HG02642 (cell line): ENCODE data around the gene KCNQ1.

ENCODE experiments used
- ATAC-seq: cut with Tn5 transposase; IDR thresholded peaks from one replicate; pipeline ENCODE4 v1.9.1; 2021; ENCODE audit warnings: mild to moderate bottlenecking; ENCODE audit not compliant: unreplicated experiment, poor library complexity

Gene KCNQ1

GRCh38 chr11:2563213-2564007, 118.6 kb downstream of the KCNQ1 start:
- ATAC-seq: no peak

- ATAC-seq: no peak
These were observed 119.3 kb downstream of the KCNQ1 start for GRCh38 chr11:2564008-2564530.

DNA sequence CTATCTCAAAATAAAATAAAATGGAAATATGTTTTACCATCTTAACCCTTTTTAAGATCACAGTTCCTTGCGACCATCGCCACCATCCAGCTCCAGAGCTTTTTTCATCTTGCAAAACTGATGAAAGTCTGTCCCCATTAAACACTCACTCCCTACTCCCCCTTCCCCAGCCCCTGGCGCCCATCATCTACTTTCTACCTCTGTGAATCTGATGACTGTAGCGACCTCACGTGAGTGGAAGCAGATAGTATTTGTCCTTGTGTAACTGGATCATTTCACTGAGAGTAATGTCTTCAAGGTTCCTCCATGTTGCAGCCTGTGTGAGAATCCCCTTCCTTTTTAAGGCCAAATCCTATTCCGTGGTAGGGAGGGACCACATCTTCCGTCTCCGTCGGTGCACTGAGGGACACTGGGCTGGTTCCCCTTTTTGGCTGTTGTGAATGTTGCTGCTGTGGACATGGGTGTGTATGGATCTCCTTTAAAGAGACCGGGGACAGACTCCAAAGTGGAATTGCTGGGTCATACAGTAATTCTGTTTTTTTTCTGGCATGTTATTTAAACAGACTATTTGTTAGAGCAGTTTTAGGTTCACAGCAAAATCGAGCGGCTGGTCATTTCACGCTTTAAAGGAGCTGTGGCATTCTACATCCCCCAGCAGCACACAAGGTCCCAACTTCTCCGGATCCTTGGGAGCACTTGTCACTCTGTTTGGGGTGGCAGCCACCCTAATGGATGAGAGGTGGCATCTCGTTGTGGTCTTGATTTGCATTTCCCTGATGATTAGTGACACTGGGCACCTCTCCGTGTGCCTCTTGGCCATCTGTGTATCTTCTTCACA, 120.0 kb downstream of the KCNQ1 start:
- ATAC-seq: no peak

DNA sequence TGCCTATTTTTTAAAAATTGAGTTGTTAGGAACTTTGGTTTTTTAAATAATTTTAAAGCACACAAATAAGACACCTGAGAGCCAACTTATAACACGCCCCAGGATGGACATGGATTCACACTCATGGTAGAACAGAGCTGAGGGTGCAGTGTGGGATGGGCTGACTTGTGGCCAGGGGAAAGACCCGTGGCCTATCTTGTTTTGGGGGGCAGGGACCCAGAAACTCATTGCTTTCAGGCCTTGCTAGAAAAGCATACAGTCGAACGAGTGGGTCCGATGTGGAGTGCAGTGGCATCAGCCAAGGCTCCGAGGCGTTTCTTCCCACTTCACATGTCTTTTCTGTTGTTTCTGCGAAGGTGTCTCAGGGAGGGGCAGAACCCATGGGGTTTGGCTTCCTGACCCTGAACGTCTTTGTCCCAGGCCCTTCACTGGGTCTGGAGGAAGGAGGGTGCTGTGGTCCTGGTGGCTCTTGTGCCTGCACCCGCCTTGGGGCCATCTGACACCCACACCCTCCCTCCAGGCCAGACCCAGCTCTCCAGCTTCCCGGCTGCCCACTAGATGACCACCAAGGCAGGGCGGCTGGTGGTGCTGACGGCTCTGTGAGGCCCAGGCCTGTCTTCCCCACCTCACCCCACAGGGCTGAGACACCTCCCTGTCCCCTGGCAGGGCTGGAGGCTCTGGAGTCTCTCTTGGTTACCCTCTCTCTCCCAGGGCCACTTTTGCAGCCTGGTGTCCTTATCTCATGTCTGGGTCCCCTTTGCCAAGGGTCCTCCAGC, 120.8 kb downstream of the KCNQ1 start:
- no peak for ATAC-seq

- ATAC-seq: no peak
These were observed 121.6 kb downstream of the KCNQ1 start for GRCh38 chr11:2566223-2567025.

- no peak for ATAC-seq
These were observed 122.3 kb downstream of the KCNQ1 start for GRCh38 chr11:2567026-2567671.

DNA sequence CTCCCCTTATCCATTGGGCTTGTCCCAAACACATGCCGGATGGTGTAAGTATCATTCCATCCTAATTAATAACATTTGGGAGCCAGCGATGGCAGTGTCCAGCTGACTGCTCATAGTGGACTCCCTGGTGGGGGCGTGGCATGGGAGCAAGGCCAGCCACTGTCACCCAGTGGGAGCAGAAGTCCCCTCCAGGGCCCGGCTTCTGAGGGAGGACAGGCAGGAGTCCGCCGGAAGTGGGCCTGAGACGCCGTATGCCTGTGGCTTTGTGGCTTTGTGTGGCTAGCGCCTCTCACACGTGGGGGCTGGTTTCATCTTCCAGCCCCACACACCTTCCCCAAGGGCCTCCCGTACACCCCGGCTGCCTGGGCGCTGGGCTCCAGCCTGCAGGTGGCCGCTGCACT, 124.5 kb downstream of the KCNQ1 start:
- ATAC-seq: no peak

- no peak for ATAC-seq
These were observed 125.0 kb downstream of the KCNQ1 start for GRCh38 chr11:2569731-2570210.

DNA sequence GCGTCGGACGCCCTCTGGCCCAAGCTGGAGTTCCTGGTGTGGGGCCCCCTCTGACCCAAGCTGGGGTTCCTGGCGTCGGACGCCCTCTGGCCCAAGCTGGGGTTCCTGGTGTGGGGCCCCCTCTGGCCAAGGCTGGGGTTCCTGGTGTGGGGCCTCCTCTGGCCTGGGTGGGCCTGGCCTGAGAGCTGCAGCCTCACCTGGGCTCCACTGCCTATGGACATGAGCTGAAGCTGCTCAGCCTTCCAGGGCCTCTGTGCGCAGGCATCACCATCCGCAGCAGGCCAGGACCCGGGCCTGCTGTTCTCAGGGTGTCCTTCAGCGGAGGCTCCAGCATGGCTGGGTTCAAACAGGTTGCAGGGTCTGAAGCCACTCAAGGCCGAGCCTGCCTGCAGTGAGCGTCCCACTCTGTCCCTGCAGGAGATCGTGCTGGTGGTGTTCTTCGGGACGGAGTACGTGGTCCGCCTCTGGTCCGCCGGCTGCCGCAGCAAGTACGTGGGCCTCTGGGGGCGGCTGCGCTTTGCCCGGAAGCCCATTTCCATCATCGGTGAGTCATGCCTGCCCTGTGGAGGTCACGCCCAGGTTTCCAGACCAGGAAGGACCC, 125.5 kb downstream of the KCNQ1 start:
- ATAC-seq: no peak

GRCh38 chr11:2570841-2571597, 126.2 kb downstream of the KCNQ1 start:
- ATAC-seq: no peak

GRCh38 chr11:2571598-2572281, 126.9 kb downstream of the KCNQ1 start:
- ATAC-seq: no peak

DNA sequence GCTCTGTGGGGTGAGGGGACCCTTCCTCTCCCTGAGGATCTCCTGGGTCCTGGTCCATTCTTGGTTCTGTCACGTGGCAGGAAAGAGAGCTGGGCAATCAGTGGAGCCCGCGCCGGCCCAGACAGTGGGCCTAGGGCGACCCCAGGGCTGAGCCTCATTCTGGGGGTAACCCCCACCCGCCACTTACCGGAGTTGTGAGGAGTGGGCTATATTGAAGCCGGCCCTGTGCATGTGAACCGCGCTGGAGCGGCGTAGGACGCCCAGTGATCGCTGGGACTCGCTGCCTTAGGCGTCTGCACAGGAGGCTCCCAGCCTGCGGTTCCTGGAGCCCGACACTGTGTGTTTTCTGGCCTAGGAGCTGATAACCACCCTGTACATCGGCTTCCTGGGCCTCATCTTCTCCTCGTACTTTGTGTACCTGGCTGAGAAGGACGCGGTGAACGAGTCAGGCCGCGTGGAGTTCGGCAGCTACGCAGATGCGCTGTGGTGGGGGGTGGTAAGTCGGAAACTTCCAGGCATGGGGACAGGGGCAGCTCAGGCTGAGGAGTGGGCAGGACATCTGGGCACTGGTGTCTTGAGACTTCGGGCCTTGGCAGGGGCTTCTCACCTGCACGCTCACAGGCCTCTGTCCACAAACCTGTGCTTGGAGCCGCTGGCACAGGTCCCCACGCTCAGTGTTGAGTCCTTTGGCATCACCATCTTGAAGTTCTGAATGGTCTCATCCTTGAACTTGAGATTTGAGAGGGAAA, 127.9 kb downstream of the KCNQ1 start:
- no peak for ATAC-seq

DNA sequence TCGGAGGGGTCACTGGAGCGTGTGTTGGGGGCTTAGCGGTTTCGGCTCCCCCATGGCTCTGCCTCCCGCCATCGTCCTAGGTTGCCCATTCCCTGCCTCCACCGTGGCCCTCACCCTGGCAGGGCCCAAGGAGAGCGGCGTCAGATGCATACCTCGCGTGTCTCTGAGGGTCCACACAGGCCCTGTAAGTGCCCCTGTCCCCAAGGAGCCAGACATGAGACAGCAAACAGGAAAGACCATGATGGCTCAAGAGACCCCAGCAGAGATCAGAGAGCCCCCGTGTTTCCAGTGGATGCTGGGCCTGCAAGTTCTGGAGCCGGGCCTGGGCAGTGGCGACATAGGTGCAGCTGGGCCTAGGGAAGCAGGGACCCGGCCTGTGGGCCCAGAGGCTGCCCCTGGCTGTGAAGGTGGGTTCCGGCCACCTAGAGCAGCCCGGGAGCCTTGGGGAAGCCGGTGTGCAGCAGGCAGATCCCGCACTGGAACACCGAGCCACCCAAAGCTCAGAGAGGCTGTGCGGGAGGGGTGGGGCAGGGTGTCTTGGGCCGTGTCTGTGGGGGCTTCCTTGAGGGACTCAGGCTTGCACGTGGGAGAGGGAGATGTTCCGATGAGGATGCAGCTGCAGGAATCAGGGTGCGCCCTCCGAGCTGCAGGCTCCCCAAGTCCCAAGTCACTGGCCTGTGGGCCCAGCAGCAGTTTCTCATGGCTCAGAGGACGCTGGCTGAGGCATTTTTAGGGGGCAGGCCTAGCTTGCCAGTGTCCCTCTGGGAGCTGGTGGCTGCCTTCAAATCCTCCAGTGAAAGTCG, 128.6 kb downstream of the KCNQ1 start:
- no peak for ATAC-seq

DNA sequence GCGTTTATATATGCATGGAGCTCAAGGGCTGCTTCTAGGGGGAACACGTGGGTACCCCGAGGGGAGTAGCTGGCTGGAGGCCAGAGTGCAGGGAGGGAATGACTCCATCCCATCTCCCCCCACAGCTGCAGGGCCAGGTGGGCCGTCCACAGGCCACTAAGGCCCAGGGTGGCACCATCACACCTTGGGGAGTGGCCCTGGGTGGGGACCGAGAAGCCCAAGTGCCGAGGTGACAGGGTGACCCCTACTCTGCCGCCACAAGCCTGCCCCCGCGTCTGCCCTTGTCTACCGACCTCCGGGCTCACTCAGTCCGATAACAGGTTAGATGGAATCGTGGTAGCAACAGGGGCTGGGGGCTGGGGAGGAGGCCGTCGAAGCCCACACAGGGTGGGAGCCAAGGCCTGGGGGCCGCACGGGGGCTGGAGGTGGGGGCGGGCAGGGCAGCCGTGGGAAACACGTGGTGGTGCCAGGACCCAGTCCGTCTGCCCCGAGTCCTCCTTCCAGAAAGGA, 129.3 kb downstream of the KCNQ1 start:
- ATAC-seq: no peak

GRCh38 chr11:2574553-2575535, 130.0 kb downstream of the KCNQ1 start:
- no peak for ATAC-seq
